HTR-8/SVneo (cell line): Measurements from ENCODE around the gene SLC7A6.

Source experiments
- DNase-seq: peaks from one replicate; pipeline ENCODE4 v3.0.0; 2011; ENCODE audit warnings: low spot score, mixed read lengths; ENCODE audit not compliant: insufficient read length
- FAIRE-seq: peaks from 2 replicates; lab custom pipeline; 2011; peaks lifted over from hg19 to GRCh38; lab: Jason Lieb, UNC

Gene SLC7A6

DNA sequence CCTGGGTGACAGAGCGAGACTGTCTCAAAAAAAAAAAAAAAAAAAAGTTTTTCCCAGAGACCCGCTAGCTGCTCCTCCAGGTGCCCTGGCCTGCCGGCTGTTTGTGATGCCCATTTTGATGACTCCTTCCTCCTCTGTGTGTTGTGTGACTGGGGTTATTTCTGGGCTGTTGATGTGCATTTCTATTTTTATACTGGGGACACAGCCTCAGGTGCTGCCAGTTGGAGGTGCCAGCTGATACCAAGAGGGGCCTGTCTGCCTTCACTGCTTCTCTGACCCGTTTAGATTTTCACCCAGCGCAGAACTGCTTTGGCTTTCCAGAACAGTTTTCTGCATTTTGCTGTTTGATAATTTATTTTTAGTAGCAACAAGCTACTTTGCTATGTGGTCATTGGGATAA is 12.5 kb upstream of the SLC7A6 start:
- FAIRE-seq (no peak), DNase-seq (no peak)

- FAIRE-seq (no peak), DNase-seq (no peak)
These were observed 11.9 kb upstream of the SLC7A6 start for GRCh38 chr16:68252383-68252782.

DNA sequence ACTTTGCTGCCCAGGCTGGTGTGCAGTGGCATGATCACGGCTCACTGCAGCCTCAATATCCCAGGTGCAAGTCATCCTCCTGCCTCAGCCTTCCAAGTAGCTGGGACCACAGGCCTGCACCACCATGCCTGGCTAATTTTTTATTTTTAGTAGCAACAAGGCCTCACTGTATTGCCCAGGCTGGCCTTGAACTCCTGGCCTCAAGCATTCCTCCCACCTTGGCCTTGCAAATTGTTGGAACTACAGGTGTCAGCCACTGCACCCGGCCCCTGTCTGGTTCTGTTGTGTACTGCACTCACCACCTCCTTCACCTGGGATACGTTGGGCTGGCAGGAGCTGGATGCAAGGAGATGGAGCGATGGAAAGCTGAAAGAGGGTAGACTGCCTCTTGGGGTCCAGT is 10.6 kb upstream of the SLC7A6 start:
- no peak for FAIRE-seq
- no peak for DNase-seq

- DNase-seq, result no peak
- FAIRE-seq, result no peak
These were observed 8.6 kb upstream of the SLC7A6 start for GRCh38 chr16:68255712-68256111.

GRCh38 chr16:68257251-68257905 is 6.9 kb upstream of the SLC7A6 start:
- no peak for FAIRE-seq
- no peak for DNase-seq

GRCh38 chr16:68257906-68258800 is 6.2 kb upstream of the SLC7A6 start:
- DNase-seq, result peak; percentile 68
- FAIRE-seq, result no peak

- DNase-seq (no peak), FAIRE-seq (no peak)
These were observed 5.1 kb upstream of the SLC7A6 start for GRCh38 chr16:68259007-68259825.

- FAIRE-seq, result no peak
- DNase-seq, result no peak
These were observed 683 bp upstream of the SLC7A6 start for GRCh38 chr16:68263559-68264127.

- DNase-seq, result peak; percentile 71
These were observed 973 bp downstream of the SLC7A6 start for GRCh38 chr16:68265078-68265920.

DNA sequence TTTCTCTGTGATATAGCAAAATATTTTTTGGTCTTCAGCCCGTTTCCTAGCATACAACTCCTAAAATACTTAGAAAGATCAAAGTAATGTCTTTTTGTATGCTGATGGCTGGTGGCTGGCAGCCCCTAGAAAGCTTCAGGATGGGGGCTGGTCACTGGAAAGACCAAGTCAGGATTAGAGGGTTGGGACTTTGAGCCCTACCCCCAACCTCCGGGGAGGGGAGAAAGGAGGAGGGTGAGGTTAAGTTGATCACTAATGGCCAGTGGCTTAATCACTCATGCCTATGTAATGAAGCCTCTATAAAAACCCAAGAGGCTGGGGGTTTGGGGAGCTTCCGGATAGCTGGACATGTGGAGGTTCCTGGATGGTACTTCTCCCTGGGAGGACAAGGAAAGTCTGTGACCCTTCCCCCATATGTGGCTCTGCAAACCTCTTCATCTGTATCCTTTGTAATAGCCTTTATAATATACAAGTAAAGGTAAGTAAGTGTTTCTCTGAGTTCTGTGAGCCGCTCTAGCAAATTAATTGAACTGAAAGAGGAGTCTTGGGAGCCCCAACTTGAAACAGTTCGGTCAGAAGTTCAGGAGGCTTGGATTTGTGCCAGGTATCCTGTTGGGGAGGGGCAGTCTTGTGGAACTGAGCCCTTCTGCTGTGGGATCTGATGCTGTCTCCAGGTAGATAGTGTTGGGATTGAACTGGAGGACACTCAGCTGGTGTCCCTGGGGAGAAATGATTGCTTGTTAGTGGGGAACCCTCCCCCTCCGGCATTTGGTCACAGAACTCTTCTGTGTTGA is 3.5 kb downstream of the SLC7A6 start:
- no peak for DNase-seq
- FAIRE-seq, result no peak

More at GRCh38 chr16:68265078-68265920, 973 bp downstream of the SLC7A6 start:
- no peak for FAIRE-seq

- FAIRE-seq, result no peak
- no peak for DNase-seq
These were observed 5.5 kb downstream of the SLC7A6 start for GRCh38 chr16:68269793-68270192.

- no peak for FAIRE-seq
- DNase-seq, result no peak
These were observed 6.0 kb downstream of the SLC7A6 start for GRCh38 chr16:68270353-68270752.

- no peak for DNase-seq
These were observed 8.3 kb downstream of the SLC7A6 start for GRCh38 chr16:68272507-68273209.

GRCh38 chr16:68273459-68273858 is 9.1 kb downstream of the SLC7A6 start:
- FAIRE-seq (no peak), DNase-seq (no peak)

More at GRCh38 chr16:68272507-68273209, 8.3 kb downstream of the SLC7A6 start:
- no peak for FAIRE-seq

DNA sequence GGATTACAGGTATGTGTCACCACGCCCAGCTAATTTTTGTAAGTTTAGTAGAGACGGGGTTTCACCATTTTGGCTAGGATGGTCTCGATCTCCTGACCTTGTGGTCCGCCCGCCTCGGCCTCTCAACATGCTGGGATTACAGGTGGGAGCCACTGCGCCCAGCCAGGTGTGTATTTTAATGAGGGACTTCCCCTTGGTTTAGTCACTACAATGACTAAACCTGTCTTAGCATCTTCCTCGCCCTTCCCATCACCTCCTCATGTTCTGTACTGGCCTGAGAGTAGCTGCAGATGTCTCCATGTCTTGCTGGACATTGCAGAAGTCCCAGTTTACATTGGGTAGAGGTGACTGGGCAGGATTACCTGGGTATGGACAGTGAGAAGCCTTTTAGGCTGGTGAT is 9.6 kb downstream of the SLC7A6 start:
- DNase-seq, result no peak
- FAIRE-seq, result no peak

GRCh38 chr16:68274441-68274840 is 10.1 kb downstream of the SLC7A6 start:
- FAIRE-seq, result no peak
- no peak for DNase-seq

DNA sequence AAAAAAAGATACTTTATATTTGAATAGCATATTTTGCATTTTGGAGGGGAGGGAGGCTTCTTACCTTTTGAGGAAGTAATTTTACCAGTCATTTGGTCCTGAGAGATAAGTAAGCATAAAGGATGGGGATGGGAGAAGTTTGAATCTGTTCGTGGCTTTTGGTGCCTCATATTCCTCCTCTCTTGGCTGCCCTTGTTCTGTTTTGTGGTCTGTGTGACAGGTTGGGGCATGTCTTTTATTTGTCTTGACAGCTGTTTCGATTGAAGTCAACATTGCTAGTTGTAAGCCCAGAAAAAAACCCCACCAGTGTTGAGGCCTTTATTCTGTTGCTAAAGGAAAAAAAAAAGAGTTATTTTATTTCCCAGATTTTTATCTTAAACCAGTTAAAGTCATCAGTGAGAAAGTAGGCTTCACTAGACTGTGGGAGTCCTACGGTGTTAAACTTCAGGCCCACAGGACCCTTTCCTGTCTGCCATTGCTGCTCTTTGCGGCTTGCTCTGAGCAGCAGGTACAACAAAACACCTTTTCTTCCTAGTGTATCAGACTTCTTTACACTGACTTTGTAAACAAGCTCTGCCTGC is 11.4 kb downstream of the SLC7A6 start:
- DNase-seq (no peak), FAIRE-seq (no peak)

GRCh38 chr16:68276223-68276622 is 11.9 kb downstream of the SLC7A6 start:
- FAIRE-seq (no peak), DNase-seq (no peak)
